Lung (tissue), 12 donors: ENCODE data around the gene SMIM12. TPM values are rescaled to one million over a fixed set of nuclear protein-coding genes. Genes with fewer than 3 reads are reported as not detected.

Source experiments
- ATAC-seq: fragments of 200-7000 bp; cut with Tn5 transposase; one replicate; pipeline ENCODE4 v1.9.1; 2020; ENCODE audit warnings: moderate number of reproducible peaks; ENCODE audit not compliant: insufficient read depth, low FRiP score
- DNase-seq, 3 donors: peaks; one replicate each; pipeline ENCODE4 v3.0.0-alpha.2; 2013 to 2017
- H3K27ac ChIP-seq, 2 donors: one replicate each; pipeline ENCODE4 v1.5.1; 2013; ENCODE audit warnings: mild to moderate bottlenecking in 2 of 2, moderate library complexity in 2 of 2, control low read depth in 1 of 2, inconsistent platforms in 1 of 2, low read depth in 1 of 2, low read length in 1 of 2
- H3K27me3 ChIP-seq, 3 donors: one replicate each; pipeline ENCODE4 v1.5.1; 2013; ENCODE audit warnings: low read length in 2 of 3; ENCODE audit not compliant: control insufficient read depth in 3 of 3, insufficient read depth in 3 of 3
- H3K36me3 ChIP-seq, 4 donors: one replicate each; pipeline ENCODE4 v1.5.1; 2013; ENCODE audit warnings: low read length in 4 of 4, mild to moderate bottlenecking in 1 of 4, moderate library complexity in 1 of 4; ENCODE audit not compliant: control insufficient read depth in 4 of 4, insufficient read depth in 4 of 4
- H3K4me1 ChIP-seq, 5 donors: one replicate each; pipeline ENCODE4 v1.5.1; 2013; ENCODE audit warnings: low read length in 5 of 5, mild to moderate bottlenecking in 2 of 5, moderate library complexity in 1 of 5; ENCODE audit not compliant: control insufficient read depth in 5 of 5, insufficient read depth in 5 of 5
- H3K4me3 ChIP-seq: one replicate; pipeline ENCODE4 v1.5.1; 2013; ENCODE audit warnings: mild to moderate bottlenecking, control low read depth, moderate library complexity
- H3K9ac ChIP-seq, 2 donors: one replicate each; pipeline ENCODE4 v1.5.1; 2013; ENCODE audit warnings: low read length in 2 of 2, control low read depth in 1 of 2; ENCODE audit not compliant: insufficient read depth in 1 of 2
- H3K9me3 ChIP-seq, 4 donors: one replicate each; pipeline ENCODE4 v1.5.1; 2013; ENCODE audit warnings: low read length in 3 of 4, mild to moderate bottlenecking in 1 of 4, moderate library complexity in 1 of 4; ENCODE audit not compliant: control insufficient read depth in 4 of 4, insufficient read depth in 3 of 4
- WGBS, 2 donors: extraction: QIAGEN DNeasy Blood & Tissue Kit; methylation state at CpG; one replicate each; pipeline ENCODE4 v1.1.7; 2013; 5-methylcytosine and 5-hydroxymethylcytosine counted together
- polyA plus RNA-seq, 2 donors: library from polyadenylated mRNA; stranded (reverse); fragments of 200-250 nt; gene quantifications; one replicate each; pipeline ENCODE4 v1.2.1, GENCODE V29; 2013
- total RNA-seq, 2 donors: library from RNA; depleted of rRNA in 1 of 2; stranded (reverse); fragments of >200 nt in 1 of 2; gene quantifications; one replicate each; pipeline ENCODE4 v1.2.1, GENCODE V29; 2014 to 2021
- TF ChIP-seq, protein P1 (sequence below): IDR thresholded peaks from 2 replicates; pipeline ENCODE4 v1.5.1; 2012; ENCODE audit warnings: mild to moderate bottlenecking; ENCODE audit errors: control extremely low read depth, extremely low read depth
- donor health status: control.
- donor health status: control.
- donor health status: Bipolar disorder and iron deficiency.
- donor health status: healthy.
- donor health status: DM: yes; HTN: yes; CAD: no.

The SMIM12 gene
- total and polyA plus RNA-seq, 4 donors = 17.9 to 67.8 (median 35.1) TPM

DNA sequence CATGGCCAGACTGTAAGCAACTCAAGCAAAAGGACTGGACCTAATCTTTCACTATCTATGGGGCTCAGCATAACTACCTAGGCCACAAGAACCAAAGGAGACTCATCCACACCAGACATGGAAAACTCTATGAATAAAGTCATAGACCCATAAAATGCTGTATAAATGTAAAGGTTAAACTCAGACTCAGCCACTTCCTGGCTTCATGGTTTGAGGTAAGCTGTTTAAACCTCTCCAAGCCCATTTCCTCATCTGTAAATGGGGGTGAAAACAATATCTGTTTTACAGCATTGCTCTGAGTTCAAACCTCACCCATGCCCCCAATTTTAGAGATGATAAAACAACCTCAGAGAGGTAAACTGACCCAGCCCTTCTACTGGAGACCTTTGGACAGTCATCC, 4.0 kb upstream of the SMIM12 start:
- peaks cover 0 to 4% (median 0%) of the 10 kb centered on the region in 4 donors for H3K36me3 ChIP-seq
- peaks cover 0 to 11% (median 8%) of the 10 kb centered on the region in 5 donors for H3K4me1 ChIP-seq
- H3K9ac ChIP-seq = no peak overlapping the region
- DNase-seq (no peak), ATAC-seq (no peak)
- no peak overlapping the region for H3K27ac ChIP-seq
- TF ChIP-seq, protein P1, sequence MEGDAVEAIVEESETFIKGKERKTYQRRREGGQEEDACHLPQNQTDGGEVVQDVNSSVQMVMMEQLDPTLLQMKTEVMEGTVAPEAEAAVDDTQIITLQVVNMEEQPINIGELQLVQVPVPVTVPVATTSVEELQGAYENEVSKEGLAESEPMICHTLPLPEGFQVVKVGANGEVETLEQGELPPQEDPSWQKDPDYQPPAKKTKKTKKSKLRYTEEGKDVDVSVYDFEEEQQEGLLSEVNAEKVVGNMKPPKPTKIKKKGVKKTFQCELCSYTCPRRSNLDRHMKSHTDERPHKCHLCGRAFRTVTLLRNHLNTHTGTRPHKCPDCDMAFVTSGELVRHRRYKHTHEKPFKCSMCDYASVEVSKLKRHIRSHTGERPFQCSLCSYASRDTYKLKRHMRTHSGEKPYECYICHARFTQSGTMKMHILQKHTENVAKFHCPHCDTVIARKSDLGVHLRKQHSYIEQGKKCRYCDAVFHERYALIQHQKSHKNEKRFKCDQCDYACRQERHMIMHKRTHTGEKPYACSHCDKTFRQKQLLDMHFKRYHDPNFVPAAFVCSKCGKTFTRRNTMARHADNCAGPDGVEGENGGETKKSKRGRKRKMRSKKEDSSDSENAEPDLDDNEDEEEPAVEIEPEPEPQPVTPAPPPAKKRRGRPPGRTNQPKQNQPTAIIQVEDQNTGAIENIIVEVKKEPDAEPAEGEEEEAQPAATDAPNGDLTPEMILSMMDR = no peak
- no peak overlapping the region for H3K4me3 ChIP-seq
- H3K27me3 ChIP-seq = peaks cover 0 to 7% (median 0%) of the 10 kb centered on the region in 3 donors
- no peaks in the 10 kb centered on the region for H3K9me3 ChIP-seq

DNA sequence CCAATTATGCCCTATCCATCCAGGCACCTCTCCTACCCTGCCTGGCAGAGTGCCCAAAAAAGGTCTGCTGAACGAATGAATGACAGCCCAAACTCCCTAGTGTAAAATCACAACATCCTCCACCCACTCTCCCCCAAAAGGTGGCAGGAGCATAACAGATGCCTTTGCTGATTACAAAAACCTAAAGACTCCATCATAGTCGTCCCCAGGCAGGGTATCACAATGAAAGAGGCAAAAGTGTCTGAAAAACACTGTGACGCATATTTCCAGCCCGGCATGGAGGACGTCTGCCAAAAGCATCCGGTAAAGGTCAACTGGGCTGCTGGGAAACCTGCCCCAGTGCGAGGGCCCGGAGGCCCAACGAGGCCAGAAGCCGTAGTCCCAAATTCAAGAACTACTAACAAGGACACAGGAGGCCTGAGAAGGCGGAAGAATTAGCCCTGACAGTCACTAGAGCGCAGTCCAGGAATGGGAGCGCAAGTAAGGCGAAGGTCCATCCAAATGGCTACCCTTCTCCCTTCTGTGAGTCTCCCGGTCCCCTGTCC, 576 bp downstream of the SMIM12 start:
- Histone ChIP-seq H3K9ac (peak overlapping the region; percentile 73 to 82), H3K4me3 (peak overlapping the region; percentile 78), H3K9me3 (no peaks in the 10 kb centered on the region), H3K36me3 (peaks cover 8 to 15% (median 12%) of the 10 kb centered on the region in 4 donors), H3K4me1 (peaks cover 0 to 14% (median 10%) of the 10 kb centered on the region in 5 donors), H3K27ac (peak overlapping the region; percentile 74 to 88), H3K27me3 (peaks cover 0 to 7% (median 0%) of the 10 kb centered on the region in 3 donors)
- ATAC-seq (peak; percentile 6), DNase-seq (peak in 1 of 3 donors; percentile 20)
- TF ChIP-seq, protein P1 = no peak
- 0 to 1% methylated on average over 15 of the region's 15 CpGs for WGBS, 2 donors

DNA sequence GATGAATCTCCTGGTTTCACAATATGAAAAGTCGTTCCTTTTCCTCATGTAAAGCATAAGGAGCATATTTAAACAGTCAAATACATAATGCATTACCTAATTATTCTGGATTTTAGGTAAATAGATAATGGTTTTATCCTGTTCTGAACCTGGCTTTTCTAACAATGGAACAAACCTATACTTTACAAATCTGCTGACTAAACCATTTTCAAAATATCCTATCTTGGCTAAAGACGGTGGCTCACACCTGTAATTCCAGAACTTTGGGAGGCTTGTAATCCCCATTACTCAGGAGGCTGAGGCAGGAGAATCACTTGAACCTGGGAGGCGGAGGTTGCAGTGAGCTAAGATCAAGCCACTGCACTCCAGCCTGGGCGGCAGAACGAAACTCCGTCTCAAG, 2.9 kb downstream of the SMIM12 start:
- 92 to 94% methylated on average over 6 of the region's 6 CpGs for WGBS, 2 donors

More for the DNA sequence above, 2.9 kb downstream of the SMIM12 start:
- Histone ChIP-seq H3K4me3 (no peak overlapping the region), H3K9me3 (no peaks in the 10 kb centered on the region), H3K4me1 (peaks cover 0 to 14% (median 10%) of the 10 kb centered on the region in 5 donors), H3K27me3 (no peaks in the 10 kb centered on the region), H3K27ac (no peak overlapping the region), H3K36me3 (peaks cover 8 to 17% (median 13%) of the 10 kb centered on the region in 4 donors), H3K9ac (no peak overlapping the region)
- ATAC-seq (no peak), DNase-seq (no peak)
- TF ChIP-seq, protein P1 = no peak
